AG09319 (cell line): ENCODE data around the gene ERVFRD-1.

Experiments
- DNase-seq: peaks from one replicate; pipeline ENCODE4 v3.0.0-alpha.2; 2010; ENCODE audit warnings: low read depth; ENCODE audit errors: extremely low read depth
- CTCF ChIP-seq: IDR thresholded peaks from 2 replicates; pipeline ENCODE4 v1.5.1; 2011; ENCODE audit warnings: low read depth, mild to moderate bottlenecking, inconsistent platforms, low read length, moderate library complexity

The ERVFRD-1 gene

DNA sequence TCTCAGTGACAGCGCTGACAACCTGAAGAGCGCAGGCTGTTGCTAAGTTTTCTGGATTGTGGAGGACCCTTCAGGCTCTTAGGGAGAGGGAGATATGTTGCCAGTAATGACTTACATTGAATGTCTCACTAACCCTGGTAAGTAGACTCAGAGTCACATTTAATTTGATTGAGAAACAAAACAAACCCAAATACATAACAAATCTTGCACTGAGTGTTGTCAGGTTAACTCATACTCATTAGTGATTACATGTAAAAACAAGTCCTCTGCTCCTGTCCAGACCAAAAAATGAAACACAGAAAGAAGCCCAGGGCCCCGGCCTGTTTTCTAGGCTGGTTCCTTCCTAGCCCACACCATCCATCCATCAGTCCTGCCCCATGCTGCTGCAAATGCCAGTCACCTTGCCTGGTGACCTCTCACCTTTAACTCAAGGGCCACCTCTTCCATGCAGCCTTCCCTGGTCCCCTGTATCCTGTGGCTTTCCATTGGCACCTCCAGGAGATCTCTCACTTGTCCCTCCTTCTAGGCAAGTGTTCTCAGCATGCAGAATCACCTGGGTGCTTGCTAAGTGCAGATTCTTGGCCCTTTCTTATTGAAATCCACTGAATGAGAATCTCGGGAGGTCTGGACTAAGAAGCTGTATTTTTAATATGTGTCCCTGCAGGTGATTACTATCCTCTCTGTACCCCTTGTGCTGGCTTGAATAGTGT lies 34.7 kb upstream of the ERVFRD-1 start:
- TF ChIP-seq CTCF, result no peak
- DNase-seq, result no peak

DNA sequence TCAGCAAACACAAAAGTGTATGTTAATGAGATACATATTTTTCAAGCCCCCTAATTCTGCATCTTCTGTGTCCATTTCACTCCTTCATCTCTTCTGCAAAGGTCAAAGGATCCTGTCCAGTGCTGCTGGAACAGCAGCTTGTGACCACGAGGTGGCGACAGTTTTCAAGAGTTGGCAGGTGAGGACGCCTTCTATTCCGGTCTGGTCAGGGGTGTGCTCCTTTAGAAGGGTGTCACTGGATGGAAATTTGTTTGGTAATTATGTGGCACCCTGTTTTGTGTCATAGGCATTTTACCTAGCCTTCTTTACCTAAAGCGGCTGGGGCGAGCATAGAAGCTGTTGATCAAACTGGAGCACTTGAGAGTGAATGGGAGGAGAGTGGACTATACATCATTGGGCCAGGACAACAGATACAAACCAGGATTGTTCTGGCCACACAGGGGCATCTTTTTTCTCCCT lies 32.9 kb upstream of the ERVFRD-1 start:
- DNase-seq, result peak; percentile 38
- TF ChIP-seq CTCF, result peak; percentile 99

DNA sequence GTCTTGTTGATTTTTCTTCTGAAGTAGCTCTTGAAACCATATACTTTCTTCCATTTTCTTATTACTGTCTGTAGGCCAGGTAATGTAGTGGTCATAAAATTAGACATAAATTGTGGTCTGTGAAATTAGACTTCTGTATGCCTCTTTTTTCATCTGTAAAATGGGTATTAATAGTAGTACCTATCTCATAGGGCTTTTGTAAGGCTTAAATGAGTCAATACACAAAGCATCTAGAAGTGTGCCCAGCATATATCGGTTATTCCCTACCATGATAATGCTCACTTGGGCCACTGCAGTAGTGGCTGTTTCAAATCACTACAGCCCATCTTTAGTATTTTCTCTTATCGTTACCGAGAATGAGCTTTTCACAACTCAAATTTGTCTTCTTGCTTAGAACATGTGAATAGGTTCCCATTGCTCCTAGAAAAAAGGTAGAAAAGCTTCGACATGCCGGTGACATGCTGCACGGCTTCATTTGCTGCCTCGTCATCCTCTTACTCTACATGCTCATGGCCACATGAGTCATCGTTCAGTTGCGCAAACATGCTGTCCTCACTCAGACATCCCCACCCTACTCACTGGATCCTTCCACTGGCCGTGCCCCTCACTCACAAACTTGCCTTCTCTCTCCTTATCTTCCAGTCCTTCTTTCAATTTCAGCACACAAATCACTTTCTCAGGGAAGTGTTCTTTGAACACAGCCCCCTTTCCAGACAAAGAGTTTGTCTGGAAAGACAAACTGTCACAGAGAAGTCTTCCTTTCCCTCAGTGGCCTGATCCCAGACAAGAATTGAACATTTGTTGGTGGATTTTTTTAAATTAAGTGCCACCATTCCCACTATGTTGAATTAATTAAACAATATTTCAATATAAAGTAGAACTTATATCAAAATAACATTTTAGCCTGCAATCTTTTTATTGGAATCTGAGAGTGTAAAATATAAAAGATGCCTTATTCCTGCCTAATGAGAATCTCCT lies 32.2 kb upstream of the ERVFRD-1 start:
- no peak for TF ChIP-seq CTCF
- peak; percentile 41 for DNase-seq

DNA sequence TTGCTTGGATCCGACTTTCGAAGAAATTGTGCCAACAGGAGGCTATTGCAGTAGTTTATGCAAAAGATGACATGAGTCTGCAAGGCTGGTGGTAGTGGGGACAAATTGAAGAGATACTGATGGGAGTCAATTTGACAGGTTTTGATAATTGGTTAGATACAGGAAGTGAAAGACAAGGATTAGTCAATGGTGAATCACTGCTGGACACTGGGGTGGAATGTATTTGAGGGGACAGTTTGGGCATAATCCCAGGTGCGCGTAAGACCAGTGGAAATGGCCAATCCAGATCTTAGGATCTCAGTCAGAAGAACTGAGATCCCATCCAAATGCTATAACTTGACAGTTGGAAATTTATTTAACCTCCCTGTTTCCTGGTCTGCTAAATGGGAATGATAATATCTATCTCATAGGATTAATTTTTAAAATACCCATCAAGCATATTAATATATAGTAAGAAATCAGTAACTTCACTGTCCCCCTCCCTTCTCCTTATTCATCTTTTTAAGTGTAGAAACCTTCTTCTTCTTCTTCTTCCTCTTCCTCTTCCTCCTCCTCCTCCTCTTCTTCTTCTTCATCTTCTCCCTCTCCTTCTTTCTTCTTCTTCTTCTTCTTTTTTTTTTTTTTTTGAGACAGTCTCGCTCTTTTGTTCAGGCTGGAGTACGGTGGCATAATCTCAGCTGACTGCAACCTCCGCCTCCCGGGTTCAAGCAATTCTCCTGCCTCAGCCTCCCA lies 30.9 kb upstream of the ERVFRD-1 start:
- DNase-seq, result no peak
- TF ChIP-seq CTCF, result no peak

DNA sequence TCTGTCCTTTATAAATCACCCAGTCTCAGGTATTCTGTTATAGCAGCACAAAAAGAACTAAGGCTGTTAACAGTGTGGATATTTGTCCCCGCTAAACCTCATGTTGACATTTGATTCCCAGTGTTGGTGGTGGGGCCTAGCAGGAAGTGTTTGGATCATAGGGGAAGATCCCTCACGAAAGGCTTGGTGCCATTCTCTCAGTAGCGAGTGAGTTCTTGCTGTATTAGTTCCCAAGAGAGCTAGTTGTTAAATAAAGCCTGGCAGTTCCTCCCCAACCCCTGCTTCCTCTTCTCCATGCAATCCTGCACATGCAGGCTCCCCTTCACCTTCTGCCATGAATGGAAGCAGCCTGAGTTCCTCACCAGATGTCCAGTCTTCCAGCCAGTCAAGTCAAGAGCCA lies 29.8 kb upstream of the ERVFRD-1 start:
- DNase-seq, result no peak
- no peak for TF ChIP-seq CTCF

GRCh38 chr6:11140056-11140455 lies 28.5 kb upstream of the ERVFRD-1 start:
- no peak for DNase-seq
- TF ChIP-seq CTCF, result no peak
